CD4-positive, alpha-beta T cell treated with Interferon alpha-2 for 1 hour (primary cell): Measurements from ENCODE around the gene MIF4GD.

Source experiments
- DNase-seq, 2 donors: peaks; one replicate each; pipeline ENCODE4 v3.0.0-alpha.2; 2020 to 2022

MIF4GD gene

DNA sequence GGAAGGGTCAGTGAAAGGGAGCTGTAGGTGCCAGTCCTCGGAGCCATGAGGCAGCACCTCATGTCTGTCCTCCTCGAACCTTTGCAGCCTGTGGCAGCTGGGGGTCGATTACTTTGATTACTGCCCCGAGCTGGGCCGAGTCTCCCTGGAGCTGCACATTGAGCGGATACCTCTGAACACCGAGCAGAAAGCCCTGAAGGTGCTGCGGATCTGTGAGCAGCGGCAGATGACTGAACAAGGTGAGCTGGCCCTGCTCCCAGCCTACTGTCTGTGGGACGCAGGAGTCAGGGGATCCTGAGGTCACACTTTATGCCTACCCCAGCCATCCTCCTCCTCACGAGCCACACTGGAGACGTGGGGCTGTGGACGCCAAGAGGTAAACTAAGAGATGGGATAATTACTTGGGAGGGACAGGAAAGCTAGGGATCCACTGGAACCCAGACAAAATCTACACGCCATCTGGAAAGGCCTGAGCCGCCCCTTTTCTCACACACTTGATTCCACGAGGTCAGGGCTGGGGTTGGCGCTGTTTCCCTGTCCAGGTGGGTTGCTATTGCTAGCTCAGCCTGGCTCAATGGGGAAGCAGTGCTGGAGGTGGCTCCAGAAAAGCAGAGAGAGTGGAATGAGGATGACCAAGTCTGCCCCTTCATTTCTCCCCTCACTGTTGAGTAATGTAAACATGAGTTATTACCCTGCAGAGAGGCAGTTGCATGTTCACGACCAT is 39.1 kb downstream of the MIF4GD start:
- no peak for DNase-seq

DNA sequence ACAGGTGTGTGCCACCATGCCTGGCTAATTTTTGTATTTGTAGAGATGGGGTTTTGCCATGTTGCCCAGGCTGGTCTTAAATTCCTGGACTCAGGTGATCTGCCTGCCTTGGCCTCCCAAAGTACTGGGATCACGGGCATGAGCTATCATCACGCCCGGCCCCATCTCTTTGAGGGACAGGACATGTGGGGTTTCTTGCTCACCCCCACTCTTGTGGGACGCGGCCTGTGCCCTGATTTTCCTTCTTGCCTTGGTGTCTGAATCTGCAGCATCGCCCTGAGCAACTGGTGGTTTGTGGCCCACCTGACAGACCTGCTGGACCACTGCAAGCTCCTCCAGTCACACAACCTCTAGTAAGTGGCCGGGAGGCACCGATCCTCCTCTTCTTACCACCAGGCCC is 40.0 kb downstream of the MIF4GD start:
- no peak for DNase-seq

DNA sequence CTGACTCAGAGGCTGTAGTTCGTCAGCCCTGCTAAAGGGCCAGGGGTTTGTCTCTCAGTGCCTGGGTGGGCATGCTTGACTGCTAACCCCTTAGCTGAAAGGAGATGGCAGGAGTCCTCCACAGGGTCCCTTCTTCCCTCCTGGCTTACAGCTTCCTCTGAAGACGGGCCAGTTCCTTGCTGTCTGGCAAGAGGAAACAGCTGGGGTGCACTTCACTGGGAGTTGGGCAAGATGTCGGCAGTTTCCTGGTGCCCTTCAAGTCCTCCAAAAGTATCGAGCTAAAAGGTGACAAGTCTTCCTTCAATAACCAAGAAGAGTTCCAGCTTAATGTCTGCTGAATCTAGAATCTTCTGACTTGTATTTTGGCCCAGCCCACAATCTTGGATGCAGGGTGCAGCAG is 42.2 kb downstream of the MIF4GD start:
- DNase-seq, result no peak

DNA sequence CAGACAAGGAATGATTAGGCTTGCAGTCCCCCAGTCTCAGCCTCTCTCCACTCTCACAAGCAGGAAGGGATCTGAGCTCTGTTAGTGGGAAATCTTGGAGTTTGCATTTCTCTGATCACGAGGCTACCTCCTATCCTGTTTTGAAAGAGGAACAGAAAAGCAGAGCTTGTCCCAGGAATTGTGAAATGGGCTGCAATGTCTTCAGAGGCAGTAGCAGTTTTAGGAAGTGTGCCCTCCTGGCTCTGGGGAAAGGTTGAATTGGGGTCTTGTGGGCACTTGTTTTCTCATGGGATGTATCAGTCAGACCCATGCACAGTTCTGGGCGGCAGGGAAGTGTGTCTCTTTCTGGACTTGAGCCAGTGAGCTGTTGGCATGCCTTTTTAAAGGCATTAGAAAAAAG is 42.7 kb downstream of the MIF4GD start:
- DNase-seq, result peak in 1 of 2 donors; percentile 15

DNA sequence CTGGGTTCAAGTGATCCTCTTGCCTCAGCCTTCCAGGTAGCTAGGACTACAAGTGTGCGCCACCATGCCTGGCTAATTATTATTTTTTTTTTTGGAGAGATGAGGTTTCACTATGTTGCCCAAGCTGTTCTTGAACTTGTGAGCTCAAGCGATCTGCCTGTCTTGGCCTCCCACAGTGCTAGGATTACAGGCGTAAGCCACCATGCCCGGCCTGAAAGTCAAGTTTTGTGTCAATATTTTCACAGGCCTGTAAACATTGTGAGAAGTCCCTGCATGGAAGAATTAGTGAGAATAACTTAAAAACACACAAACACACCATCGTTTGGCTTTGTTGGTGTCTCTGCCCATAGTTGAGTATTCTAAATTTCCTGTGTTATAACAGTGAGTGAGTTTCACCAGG is 43.3 kb downstream of the MIF4GD start:
- no peak for DNase-seq

DNA sequence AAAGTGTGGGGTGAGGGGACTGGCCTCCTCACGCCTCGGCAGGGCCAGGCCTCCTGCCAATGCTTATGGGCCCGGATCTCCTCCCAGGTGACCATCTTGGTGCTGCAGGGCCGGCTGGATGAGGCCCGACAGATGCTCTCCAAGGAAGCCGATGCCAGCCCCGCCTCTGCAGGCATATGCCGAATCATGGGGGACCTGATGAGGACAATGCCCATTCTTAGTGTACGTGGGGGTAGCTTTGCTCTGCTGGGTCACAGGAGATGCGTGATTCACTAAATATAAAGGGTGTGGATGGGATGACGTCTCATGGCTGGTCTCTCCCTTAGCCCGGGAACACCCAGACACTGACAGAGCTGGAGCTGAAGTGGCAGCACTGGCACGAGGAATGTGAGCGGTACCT is 46.0 kb downstream of the MIF4GD start:
- no peak for DNase-seq

DNA sequence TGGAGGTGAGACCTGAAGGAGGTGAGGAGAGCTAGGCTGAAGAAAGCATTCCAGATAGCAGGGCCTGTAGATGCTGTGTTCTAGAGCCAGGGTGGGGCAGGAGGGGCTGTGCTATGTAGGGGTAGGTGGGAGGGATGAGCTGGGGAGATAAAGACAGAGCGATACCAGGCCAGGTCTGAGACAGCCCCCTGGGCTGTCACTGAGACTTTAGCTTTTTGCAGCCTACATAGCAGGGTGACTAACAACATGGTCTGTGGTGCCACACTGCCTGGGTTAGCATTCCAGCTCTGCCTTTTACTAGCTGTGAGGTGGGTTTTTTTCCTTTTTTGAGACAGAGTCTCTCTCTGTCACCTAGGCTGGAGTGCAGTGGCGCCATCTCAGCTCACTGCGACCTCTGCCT is 51.2 kb downstream of the MIF4GD start:
- DNase-seq, result no peak

DNA sequence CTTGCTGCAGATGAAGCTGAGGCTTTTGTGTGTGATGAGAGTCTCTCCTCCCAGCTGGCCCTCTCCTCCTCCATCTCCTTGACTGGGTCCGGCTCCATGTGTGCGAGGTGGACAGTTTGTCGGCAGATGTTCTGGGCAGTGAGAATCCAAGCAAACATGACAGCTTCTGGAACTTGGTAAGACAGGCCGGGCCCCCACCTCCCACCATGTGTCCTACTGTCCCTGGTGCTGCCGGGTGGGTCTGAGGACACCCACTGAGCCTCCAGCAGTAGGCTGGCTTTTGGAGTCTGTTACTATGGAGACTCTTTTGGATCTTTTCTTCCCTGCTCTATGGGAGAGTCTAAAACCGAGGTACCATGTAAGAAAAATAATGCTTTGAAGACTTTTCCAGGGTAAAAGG is 52.9 kb downstream of the MIF4GD start:
- no peak for DNase-seq
